Activated T-helper 1 cell treated with anti-CD3 and anti-CD28 coated beads, Interleukin-12 subunit alpha, Interleukin-12 subunit beta, Interleukin-2, Interleukin-4 antibody, amounts not matched to agents 30 ng/mL and 10 ng/mL and 1 ng/mL, durations not matched to agents 14 hours and 24 hours and 36 hours (primary cell): ENCODE results near the gene BABAM2. TPM values are rescaled to one million over a fixed set of nuclear protein-coding genes. Genes with fewer than 3 reads are reported as not detected.
"Not testable (repeated sequence)": the region's sequence is repeated elsewhere in the genome, so short reads cannot be mapped to it uniquely, and the experiment has no call there.

Experiments used
- DNase-seq: peaks from one replicate; pipeline ENCODE4 v3.0.0; 2021; ENCODE audit warnings: low spot score
- H3K27ac Mint-ChIP-seq: one replicate; pipeline ENCODE4 v1.8.0; 2021; ENCODE audit warnings: mild to moderate bottlenecking, mixed read lengths
- H3K27me3 Mint-ChIP-seq: one replicate; pipeline ENCODE4 v1.8.0; 2022; ENCODE audit warnings: mild to moderate bottlenecking, moderate library complexity, mixed read lengths; ENCODE audit not compliant: insufficient read depth
- H3K36me3 Mint-ChIP-seq: one replicate; pipeline ENCODE4 v1.8.0; 2021; ENCODE audit warnings: low read depth, mixed read lengths
- H3K4me1 Mint-ChIP-seq: one replicate; pipeline ENCODE4 v1.8.0; 2021; ENCODE audit warnings: low read depth, mixed read lengths
- H3K4me3 Mint-ChIP-seq: one replicate; pipeline ENCODE4 v1.8.0; 2021; ENCODE audit warnings: mild to moderate bottlenecking, moderate library complexity, mixed read lengths
- H3K9me3 Mint-ChIP-seq: one replicate; pipeline ENCODE4 v1.8.0; 2021; ENCODE audit warnings: mixed read lengths
- intact Hi-C: fragments of 100-400 bp; cut with micrococcal nuclease; formaldehyde crosslinking; loops from one replicate; pipeline ENCODE4 v1.15.1; 2024
- total RNA-seq: library from RNA; stranded (reverse); gene quantifications from 2 replicates; pipeline ENCODE4 v1.2.3, GENCODE V29; 2022

Gene BABAM2
- total RNA-seq, 1 donor from 2014 or later, result 46.6 TPM

DNA sequence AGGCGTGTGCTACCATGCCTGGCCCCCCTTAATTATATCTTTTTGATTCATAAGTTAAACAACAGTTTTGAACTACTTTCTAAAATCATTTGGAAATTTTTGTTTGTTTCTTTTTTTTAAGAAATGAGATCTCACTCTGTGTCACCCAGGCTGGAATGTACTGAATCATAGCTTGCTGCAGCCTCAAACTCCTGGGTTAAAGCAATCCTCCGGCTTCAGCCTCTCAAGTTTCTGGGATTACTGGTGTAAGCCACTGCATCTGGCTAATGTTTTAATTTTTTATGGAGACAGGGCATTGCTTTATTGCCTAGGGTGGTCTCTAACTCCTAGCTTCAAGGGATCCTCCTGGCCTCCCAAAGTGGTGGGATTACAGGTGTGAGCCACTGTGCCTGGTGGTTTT, 71.5 kb downstream of the BABAM2 start:
- DNase-seq, result no peak
- Mint-ChIP-seq H3K9me3 (peaks cover 9% of the 10 kb centered on the region), H3K27ac (no peak overlapping the region), H3K36me3 (peaks cover 21% of the 10 kb centered on the region), H3K27me3 (no peaks in the 10 kb centered on the region), H3K4me1 (peaks cover 82% of the 10 kb centered on the region), H3K4me3 (no peak overlapping the region)
- intact Hi-C loops, result loop anchor here (5.0 kb wide), 1 partner anchor 40 kb away; no protein-coding TSS in a partner anchor

DNA sequence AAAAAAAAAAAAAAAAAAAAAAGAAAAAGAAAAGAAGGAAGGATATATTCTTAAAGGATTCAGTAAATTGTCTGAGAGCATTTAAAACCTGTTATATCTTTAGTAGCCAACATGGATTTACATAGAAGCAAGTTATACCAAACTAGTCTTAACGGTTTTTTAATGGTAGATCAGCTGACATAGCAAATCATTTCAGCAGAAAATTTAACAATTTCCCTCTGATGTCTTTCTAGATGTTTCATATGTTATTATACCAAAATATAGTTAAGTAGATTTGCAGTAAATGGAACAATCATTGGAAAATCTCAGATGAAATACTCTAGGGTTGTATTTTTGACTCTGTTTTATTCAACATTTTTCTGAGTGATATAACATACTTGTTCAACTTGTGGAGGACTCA, 72.9 kb downstream of the BABAM2 start:
- no peak for DNase-seq
- peaks cover 18% of the 10 kb centered on the region for H3K9me3 Mint-ChIP-seq
- no peaks in the 10 kb centered on the region for H3K27me3 Mint-ChIP-seq
- H3K36me3 Mint-ChIP-seq, result peaks cover 22% of the 10 kb centered on the region
- H3K27ac Mint-ChIP-seq, result no peak overlapping the region
- peaks cover 74% of the 10 kb centered on the region for H3K4me1 Mint-ChIP-seq
- H3K4me3 Mint-ChIP-seq, result no peak overlapping the region
- intact Hi-C loops, result loop anchor here (5.0 kb wide), 1 partner anchor 39 kb away; no protein-coding TSS in a partner anchor

DNA sequence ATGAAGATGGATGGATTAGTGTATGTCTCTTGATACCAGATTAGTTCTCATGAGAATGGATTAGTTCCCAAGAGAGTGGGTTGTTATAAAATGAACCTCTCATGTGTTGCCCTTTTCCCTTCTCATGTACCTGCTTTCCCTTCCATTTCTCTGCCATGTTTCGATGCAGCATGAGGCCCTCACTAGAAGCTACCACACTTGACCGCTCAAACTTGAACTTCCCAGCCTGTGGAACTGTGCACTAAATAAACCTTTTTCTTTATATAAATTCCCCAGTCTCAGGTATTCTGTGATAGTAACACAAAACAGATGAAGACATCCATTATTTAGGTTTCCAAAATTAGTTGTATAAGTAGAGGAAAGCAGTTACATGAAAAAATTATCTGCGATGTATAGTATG, 73.5 kb downstream of the BABAM2 start:
- DNase-seq, result no peak
- Mint-ChIP-seq H3K36me3 (peaks cover 26% of the 10 kb centered on the region), H3K9me3 (peaks cover 23% of the 10 kb centered on the region), H3K4me3 (no peak overlapping the region), H3K27ac (no peak overlapping the region), H3K27me3 (no peaks in the 10 kb centered on the region), H3K4me1 (peaks cover 69% of the 10 kb centered on the region)
- intact Hi-C loops, result loop anchor here (2.0 to 5.0 kb wide), 2 partner anchors 13 to 38 kb away; no protein-coding TSS in a partner anchor

DNA sequence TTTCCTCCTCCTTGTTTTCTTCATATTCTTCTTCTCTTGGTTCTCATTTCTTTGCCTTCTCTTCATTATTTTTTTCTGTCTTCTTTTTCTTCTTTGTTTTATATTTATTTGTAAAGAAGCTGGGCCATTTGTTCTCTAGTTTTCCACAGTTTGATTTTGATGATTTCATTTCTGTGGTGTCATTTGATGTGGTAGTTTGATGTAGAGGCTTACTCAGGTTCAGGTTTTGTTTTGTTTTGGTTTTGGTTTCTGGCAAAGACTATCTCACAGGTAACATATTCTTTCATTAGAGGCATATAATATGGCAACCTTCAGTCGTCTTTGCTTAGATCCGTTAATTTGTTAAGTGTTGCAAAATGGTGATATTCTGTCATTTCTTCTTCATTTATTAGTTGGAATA, 75.3 kb downstream of the BABAM2 start:
- Mint-ChIP-seq H3K27me3 (no peaks in the 10 kb centered on the region), H3K4me1 (peaks cover 57% of the 10 kb centered on the region), H3K27ac (peak overlapping the region; percentile 36), H3K4me3 (peak overlapping the region; percentile 8), H3K36me3 (peaks cover 35% of the 10 kb centered on the region), H3K9me3 (peaks cover 35% of the 10 kb centered on the region)
- intact Hi-C loops, result loop anchor here (1.0 to 2.0 kb wide), 2 partner anchors 11 to 15 kb away; no protein-coding TSS in a partner anchor
- DNase-seq, result no peak

DNA sequence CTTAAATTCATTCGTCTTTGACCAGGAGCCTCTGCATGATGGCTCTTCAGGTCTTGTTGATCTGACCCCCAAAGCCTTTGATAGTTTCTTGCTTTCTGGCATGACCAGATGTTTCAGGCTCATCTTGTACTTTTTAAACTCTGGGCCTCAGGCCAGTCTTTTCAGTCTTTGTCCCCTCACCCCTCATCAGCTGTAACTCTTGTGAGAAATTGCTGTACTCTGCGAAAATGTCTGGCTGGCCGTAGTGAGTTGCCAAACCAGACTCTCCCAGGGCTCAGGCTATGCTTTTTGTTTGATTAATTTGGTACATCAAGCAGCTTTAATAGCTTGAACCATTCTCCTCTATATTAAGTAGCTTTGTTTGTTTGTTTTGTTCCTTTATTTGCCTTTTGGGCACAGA, 75.9 kb downstream of the BABAM2 start:
- intact Hi-C loops, result loop anchor here (1.0 kb wide), 1 partner anchor 11 kb away; no protein-coding TSS in a partner anchor
- DNase-seq, result no peak
- Mint-ChIP-seq H3K9me3 (peaks cover 36% of the 10 kb centered on the region), H3K27ac (no peak overlapping the region), H3K4me3 (no peak overlapping the region), H3K27me3 (no peaks in the 10 kb centered on the region), H3K4me1 (peaks cover 57% of the 10 kb centered on the region), H3K36me3 (peaks cover 35% of the 10 kb centered on the region)

DNA sequence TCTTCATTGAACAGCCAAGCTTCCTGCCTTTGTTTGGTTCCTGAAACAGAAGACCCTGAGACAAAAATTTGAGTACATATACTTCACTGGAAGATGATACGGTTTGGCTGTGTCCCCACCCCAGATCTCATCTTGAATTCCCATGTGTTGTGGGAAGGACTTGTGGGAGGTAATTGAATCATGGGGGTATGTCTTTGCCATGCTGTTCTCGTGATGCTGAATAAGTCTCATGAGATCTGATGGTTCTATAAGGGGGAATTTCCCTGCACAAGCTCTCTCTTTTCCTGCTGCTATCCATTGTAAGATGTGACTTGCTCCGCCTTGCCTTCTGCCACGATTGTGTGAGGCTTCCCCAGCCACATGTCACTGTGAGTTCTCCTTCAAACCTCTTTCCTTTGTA, 76.5 kb downstream of the BABAM2 start:
- Mint-ChIP-seq H3K9me3 (peaks cover 36% of the 10 kb centered on the region), H3K27ac (no peak overlapping the region), H3K36me3 (peaks cover 33% of the 10 kb centered on the region), H3K4me3 (peak overlapping the region; percentile 12), H3K4me1 (peaks cover 54% of the 10 kb centered on the region), H3K27me3 (no peaks in the 10 kb centered on the region)
- intact Hi-C loops, result no loop called here
- DNase-seq, result no peak

DNA sequence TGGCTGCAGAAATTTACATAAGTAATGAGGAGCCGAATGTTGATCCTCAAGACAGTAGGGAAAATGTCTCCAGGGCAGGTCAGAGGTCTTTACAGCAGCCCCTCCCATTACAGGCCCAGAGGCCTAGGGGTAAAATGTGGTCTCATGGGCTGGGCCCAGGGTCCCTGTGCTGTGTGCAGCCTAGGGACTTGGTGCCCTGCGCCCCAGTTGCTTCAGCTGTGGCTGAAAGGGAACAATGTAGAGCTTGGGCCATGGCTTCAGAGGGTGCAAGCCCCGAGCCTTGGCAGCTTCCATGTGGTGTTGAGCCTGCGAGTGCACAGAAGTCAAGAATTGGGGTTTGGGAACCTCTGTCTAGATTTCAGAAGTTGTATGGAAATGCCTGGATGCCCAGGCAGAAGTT, 77.5 kb downstream of the BABAM2 start:
- H3K4me3 Mint-ChIP-seq, H3K27me3 Mint-ChIP-seq, DNase-seq, H3K27ac Mint-ChIP-seq, intact Hi-C loops: not testable (repeated sequence)
- peaks cover 32% of the 10 kb centered on the region for H3K36me3 Mint-ChIP-seq
- H3K4me1 Mint-ChIP-seq, result peaks cover 51% of the 10 kb centered on the region
- peaks cover 36% of the 10 kb centered on the region for H3K9me3 Mint-ChIP-seq

DNA sequence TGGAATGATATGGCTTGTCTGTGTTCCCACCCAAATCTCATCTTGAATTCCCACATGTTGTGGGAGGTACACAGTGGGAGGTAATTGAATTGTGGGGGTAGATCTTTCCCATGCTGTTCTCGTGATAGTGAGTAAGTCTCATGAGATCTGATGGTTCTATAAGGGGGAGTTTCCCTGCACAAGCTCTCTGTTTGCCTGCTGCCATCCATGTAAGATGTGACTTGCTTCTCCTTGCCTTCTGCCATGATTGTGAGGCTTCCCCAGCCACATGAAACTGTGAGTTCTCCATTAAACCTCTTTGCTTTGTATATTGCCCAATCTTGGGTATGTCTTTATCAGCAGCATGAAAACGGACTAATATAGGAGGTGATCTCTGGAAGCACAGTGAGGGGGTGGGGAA, 78.4 kb downstream of the BABAM2 start:
- H3K4me3 Mint-ChIP-seq, H3K27me3 Mint-ChIP-seq, intact Hi-C loops, DNase-seq, H3K27ac Mint-ChIP-seq: not testable (repeated sequence)
- Mint-ChIP-seq H3K9me3 (peaks cover 32% of the 10 kb centered on the region), H3K4me1 (peaks cover 47% of the 10 kb centered on the region), H3K36me3 (peaks cover 29% of the 10 kb centered on the region)

DNA sequence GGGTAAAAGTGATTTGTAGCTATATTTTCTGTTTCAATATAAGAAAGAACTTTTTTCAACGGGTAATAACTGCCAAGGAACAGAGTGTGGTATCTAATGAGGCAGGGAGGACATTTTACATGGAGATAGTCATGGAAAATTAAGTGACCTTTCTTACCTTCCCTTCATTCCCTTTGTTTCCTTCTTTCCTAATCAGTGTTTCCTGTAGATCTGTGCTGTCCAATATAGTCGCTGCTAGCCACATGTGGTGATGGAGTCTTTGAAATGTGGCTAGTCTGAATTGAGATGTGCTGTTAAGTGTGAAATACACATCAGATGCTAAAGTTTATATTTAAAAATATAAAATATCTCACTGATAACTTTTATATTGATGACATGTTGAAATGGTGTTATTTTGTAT, 81.8 kb downstream of the BABAM2 start:
- Mint-ChIP-seq H3K36me3 (peaks cover 20% of the 10 kb centered on the region), H3K4me3 (no peak overlapping the region), H3K27me3 (no peaks in the 10 kb centered on the region), H3K9me3 (peaks cover 24% of the 10 kb centered on the region), H3K27ac (no peak overlapping the region), H3K4me1 (peaks cover 20% of the 10 kb centered on the region)
- intact Hi-C loops, result no loop called here
- no peak for DNase-seq

DNA sequence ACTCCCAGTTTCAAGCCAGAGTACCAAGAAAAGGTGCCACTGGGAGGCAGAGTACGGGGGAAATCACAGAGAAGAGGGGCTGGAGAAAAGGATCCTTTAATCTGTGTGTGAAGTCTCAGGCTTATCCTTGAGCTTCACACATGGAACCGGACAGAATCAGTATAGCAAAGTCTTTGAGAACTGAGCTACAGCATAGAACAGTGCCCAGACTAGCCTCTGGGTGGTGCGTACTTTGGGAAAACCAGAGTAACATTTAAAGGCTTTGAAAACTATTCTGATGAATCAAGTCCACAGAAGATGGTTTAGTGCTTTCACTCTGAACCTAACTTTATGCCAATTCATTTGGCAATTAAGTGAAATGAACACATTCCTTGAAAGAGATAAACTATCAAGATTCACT, 83.1 kb downstream of the BABAM2 start:
- intact Hi-C loops, result no loop called here
- H3K27me3 Mint-ChIP-seq, result no peaks in the 10 kb centered on the region
- H3K36me3 Mint-ChIP-seq, result peaks cover 13% of the 10 kb centered on the region
- DNase-seq, result no peak
- peaks cover 21% of the 10 kb centered on the region for H3K9me3 Mint-ChIP-seq
- H3K4me1 Mint-ChIP-seq, result peaks cover 27% of the 10 kb centered on the region
- H3K27ac Mint-ChIP-seq, result no peak overlapping the region
- no peak overlapping the region for H3K4me3 Mint-ChIP-seq

DNA sequence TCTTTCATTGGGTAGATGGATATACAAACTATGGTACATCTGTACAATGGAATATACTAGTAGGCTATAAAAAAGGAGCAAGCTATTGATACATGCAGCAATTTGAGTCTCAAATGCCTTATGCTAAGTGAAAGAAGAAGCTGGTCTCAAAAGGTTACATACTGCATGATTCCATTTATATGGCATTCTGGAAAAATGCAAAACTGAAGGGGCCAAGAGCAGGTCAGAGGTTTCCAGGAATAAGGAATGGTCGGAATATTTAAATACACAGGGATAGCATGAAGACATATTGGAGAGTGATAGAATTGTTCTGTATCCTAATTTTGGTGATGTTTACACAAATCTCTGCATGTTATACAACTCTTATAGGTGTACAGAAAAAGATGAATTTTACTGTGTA, 85.8 kb downstream of the BABAM2 start:
- DNase-seq, result no peak
- intact Hi-C loops, result no loop called here
- Mint-ChIP-seq H3K9me3 (peaks cover 4% of the 10 kb centered on the region), H3K36me3 (peaks cover 5% of the 10 kb centered on the region), H3K27me3 (no peaks in the 10 kb centered on the region), H3K27ac (no peak overlapping the region), H3K4me1 (peaks cover 23% of the 10 kb centered on the region), H3K4me3 (no peak overlapping the region)

DNA sequence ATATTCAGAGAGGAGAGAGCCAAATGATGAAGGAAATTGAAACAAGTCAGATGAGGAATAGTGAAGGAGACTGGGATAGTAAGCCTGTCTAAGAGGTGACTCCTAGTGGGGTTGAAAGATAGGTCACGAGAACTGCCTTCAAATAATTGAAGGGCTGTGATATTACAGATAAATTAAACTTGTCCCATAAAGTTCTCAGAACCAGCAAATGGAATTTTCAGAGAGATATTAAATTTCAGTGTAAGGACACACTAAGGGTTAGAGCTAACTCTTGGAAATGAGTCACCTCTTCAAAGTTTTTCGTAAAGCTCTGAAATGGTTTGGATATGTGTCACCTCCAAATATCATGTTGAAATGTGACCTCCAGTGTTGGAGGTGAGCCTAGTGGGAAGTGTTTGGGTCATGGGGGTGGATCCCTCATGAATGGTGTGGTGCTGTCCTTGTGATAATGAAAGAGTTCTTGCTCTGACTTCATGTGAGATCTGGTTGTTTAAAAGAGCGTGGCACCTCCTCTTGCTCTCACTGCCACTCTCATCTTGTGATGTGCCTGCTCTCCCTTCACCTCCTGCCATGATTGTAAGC, 87.3 kb downstream of the BABAM2 start:
- Mint-ChIP-seq H3K27ac (peak overlapping the region; percentile 45), H3K27me3 (no peaks in the 10 kb centered on the region), H3K9me3 (peaks cover 5% of the 10 kb centered on the region), H3K4me3 (no peak overlapping the region), H3K36me3 (peaks cover 5% of the 10 kb centered on the region), H3K4me1 (peaks cover 22% of the 10 kb centered on the region)
- intact Hi-C loops, result no loop called here
- no peak for DNase-seq

DNA sequence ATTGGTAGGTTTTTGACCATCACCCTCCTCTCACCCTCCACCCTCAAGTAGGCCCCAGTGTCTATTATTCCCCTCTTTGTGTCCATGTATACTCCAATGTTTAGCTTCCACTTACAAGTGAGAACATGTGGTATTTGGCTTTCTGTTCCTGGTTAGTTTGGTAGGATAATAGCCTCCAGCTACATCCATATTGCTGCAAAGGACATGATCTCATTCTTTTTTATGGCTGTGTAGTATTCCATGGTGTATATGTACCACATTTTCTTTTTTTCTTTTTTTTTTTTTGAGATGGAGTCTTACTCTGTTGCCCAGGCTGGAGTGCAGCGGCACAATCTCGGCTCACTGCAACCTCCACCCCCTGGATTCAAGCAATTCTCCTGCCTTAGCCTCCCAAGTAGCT, 88.2 kb downstream of the BABAM2 start:
- H3K4me3 Mint-ChIP-seq, DNase-seq, intact Hi-C loops, H3K36me3 Mint-ChIP-seq, H3K27me3 Mint-ChIP-seq, H3K27ac Mint-ChIP-seq: not testable (repeated sequence)
- H3K9me3 Mint-ChIP-seq, result peaks cover 12% of the 10 kb centered on the region
- H3K4me1 Mint-ChIP-seq, result peaks cover 22% of the 10 kb centered on the region

DNA sequence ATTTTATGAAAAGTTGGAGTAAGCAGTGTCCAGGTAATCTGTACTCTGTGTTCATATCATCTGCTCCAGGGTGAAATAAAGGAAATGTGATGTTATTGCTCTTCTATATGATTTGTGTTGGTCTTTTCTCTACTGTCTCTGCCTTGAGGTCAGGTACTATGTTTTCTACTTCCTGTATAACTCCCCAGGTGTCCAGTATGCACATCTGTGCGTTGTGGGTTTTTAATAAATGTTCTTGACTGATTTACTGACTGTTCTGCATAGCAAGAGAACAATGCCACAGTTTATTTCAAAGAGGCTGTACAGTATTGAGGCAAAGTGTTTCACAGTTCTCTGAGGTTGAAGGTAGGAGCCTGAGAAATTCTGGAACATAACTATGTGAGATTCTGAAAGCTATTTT, 89.7 kb downstream of the BABAM2 start:
- no peak overlapping the region for H3K4me3 Mint-ChIP-seq
- intact Hi-C loops, result no loop called here
- no peak overlapping the region for H3K27ac Mint-ChIP-seq
- peaks cover 17% of the 10 kb centered on the region for H3K9me3 Mint-ChIP-seq
- no peaks in the 10 kb centered on the region for H3K27me3 Mint-ChIP-seq
- peaks cover 22% of the 10 kb centered on the region for H3K4me1 Mint-ChIP-seq
- no peak for DNase-seq
- H3K36me3 Mint-ChIP-seq, result peaks cover 11% of the 10 kb centered on the region
